WI38 (cell line): ENCODE data around the gene TFDP1.

Experiments
- H3K4me3 ChIP-seq: 2 replicates; pipeline ENCODE4 v1.5.1; 2011; ENCODE audit warnings: low read depth, mild to moderate bottlenecking, control low read depth, low read length
- TF ChIP-seq, protein P1 (sequence below): IDR thresholded peaks from 2 replicates; pipeline ENCODE4 v1.5.1; 2012; ENCODE audit warnings: low read depth, mild to moderate bottlenecking, control low read depth, low read length

TFDP1 gene

DNA sequence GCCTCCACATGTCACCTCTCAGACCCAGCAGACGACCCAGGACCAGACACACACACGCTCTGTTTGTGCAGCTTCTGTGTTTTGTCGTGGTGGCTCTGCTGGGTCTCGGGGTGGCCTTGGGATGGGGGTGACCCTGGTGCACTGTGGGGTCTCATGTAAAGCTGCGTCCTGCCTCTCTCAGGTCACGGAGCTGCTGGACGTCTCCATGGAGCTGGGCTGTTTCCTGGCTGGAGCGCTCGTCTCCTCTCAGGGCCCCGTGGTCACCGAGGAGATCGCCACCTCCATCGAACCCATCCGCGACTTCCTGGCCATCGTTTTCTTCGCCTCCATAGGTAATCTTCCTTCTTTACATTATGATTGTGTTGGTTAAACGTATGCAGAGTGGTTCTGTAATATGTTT, 45.4 kb upstream of the TFDP1 start:
- TF ChIP-seq, protein P1, sequence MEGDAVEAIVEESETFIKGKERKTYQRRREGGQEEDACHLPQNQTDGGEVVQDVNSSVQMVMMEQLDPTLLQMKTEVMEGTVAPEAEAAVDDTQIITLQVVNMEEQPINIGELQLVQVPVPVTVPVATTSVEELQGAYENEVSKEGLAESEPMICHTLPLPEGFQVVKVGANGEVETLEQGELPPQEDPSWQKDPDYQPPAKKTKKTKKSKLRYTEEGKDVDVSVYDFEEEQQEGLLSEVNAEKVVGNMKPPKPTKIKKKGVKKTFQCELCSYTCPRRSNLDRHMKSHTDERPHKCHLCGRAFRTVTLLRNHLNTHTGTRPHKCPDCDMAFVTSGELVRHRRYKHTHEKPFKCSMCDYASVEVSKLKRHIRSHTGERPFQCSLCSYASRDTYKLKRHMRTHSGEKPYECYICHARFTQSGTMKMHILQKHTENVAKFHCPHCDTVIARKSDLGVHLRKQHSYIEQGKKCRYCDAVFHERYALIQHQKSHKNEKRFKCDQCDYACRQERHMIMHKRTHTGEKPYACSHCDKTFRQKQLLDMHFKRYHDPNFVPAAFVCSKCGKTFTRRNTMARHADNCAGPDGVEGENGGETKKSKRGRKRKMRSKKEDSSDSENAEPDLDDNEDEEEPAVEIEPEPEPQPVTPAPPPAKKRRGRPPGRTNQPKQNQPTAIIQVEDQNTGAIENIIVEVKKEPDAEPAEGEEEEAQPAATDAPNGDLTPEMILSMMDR: no peak
- H3K4me3 ChIP-seq: no peak overlapping the region

DNA sequence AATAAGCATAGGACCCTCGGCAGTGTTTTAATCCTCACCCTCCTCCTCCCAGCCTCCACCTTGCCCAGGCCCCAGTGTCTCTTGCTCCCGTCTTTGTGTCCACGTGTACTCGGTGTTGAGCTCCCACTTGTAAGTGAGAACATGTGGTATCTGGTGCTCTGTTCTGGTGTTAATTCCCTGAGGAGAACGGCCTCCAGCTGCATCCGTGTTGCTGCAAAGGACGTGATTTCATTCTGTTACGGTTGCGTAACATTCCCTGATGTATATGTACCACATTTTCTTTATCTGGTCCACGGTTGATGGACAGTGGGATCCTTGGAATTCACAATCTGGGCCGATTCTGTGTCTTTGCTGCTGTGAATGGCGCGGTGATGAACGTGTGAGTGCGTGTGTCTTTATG, 44.7 kb upstream of the TFDP1 start:
- TF ChIP-seq, protein P1: no peak
- no peak overlapping the region for H3K4me3 ChIP-seq

DNA sequence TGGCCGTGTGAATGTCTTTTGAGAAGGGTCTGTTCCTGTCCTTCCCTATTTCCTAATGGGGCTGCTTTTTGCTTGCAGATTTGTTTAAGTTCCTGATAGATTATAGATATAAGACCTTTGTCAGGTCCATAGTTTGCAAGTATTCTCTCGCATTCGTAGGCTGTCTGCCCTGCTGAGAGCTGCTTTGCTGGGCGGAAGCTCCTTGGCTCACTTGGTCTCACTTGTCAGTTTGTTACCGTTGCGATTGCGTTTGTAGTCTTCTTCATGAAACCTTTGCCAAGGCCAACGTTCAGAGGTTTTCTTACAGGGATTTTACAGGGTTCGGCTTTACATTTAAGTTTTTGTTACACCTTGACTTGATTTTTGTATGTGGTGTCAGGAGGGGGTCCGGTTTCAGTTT, 44.0 kb upstream of the TFDP1 start:
- H3K4me3 ChIP-seq: no peak overlapping the region
- TF ChIP-seq, protein P1: no peak

DNA sequence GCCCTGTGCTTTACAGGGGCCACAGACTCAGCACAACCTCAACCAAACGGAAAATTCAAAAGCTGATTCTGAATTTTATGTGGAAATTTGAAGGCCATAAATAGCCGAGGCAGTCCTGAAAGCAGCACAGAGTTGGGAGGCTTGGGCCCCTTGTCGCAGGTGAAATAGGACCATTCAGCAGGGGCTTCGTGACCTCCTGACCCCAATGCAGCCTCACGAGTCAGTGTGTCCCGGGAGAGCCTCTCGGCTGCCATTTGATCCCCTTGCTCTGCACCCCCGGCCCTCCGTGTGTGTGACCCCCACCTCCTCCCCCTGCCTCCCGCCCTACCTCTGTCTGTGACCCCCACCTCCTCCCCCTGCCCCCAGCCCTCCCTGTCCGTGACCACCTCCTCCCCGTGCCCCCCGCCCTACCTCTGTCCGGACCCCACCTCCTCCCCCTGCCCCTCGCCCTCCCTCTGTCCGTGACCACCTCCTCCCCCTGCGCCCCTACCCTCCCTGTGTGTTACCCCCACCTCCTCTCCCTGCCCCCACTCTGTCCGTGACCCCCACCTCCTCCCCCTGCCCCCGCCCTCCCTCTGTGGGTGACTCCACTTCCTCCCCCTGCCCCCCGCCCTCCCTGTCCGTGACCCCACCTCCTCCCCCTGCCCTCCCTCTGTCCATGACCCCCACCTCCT, 41.7 kb upstream of the TFDP1 start:
- no peak overlapping the region for H3K4me3 ChIP-seq
- TF ChIP-seq, protein P1: no peak

DNA sequence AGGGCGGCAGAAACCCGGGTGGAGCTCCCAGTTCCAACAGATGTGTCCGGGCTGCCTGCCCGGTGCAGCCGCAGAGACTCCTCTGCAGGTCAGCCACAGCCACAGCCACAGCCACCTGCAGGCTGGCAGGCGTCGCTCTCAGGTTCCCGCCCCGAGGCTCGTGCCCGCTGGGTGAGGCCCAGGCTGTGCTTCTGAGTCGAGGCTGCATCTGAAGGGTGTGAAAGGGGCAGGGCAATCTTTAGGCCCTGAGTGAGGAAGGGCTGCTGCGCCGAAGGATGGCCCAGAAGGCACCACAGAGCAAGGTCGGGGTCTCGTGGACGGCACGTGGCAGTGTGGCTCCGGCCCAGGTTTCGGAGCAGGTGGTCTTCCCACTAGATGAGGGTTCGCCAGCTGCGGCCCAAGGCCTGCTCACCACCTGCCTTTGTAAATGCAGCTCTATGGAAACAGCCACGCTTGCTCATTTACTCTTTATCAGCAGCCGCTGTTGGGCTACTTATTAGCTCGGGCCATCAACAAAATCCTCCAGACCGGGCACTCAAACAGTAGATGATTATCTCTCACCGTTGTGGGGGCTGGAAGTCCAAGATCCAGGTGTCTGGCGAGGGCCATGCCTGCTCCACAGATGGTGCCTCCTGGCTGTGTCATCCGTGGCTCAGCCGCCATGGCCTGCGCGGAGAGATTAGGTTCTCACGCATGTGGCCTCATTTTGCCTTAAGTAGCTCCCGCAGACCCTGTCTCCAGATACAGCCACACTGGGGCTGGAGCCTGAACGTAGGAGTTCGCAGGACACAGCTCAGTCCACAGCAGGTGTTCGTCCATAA, 40.3 kb upstream of the TFDP1 start:
- H3K4me3 ChIP-seq: no peak overlapping the region
- TF ChIP-seq, protein P1: no peak

DNA sequence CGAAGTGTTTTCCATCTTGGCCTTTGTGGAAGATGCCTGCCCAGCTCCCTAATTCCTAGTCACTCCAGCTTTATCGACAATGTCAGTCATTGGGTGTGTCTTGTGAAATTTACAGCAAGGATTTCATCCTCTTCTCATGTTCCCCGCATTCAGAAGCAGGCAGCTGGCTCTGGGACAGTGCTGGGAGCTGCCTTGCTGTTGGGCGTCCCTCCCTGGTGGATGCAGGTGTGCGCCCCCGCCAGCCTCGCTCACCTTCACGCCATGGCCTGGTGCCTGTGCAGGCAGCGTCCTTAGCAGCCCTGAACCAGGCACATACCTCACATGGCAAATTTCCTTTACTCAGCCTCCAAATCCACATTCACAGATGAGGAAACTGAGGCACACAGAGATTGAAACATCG, 39.7 kb upstream of the TFDP1 start:
- TF ChIP-seq, protein P1: no peak
- H3K4me3 ChIP-seq: no peak overlapping the region

DNA sequence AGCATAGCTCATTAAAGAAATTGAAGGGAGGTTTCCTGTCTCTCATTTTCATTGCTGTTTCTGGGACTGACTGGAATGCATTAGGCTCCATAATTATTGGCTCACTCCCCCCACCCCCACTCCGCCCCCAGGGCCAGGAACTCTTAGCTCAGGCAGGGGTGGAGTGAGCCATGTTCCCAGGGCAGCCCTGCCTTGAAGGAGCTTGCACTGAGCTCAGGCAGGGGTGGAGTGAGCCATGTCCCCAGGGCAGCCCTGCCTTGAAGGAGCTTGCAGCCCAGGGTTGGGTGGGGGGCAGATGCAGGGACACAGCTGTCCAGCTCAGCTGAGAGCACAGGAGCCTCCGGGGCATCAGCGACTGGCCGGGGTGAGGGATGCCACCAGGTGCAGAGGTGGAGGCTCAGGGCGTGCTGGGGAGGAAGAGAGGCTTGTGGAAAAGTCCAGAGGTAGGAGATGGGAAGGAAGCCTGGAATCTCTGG, 39.1 kb upstream of the TFDP1 start:
- no peak overlapping the region for H3K4me3 ChIP-seq
- TF ChIP-seq, protein P1: no peak
